GM12891 (cell line): ENCODE measurements around the gene CRYGB.
"Not testable (repeated sequence)": the region's sequence is repeated elsewhere in the genome, so short reads cannot be mapped to it uniquely, and the experiment has no call there.

Experiments used
- PAX5 ChIP-seq: IDR thresholded peaks from 2 replicates; pipeline ENCODE4 v1.6.1; 2011; ENCODE audit warnings: low read length, moderate library complexity, mild to moderate bottlenecking; ENCODE audit not compliant: insufficient read depth, severe bottlenecking
- POLR2A ChIP-seq: IDR thresholded peaks from 2 replicates; pipeline ENCODE4 v1.6.1; 2011; ENCODE audit warnings: low read depth, low read length, control low read depth
- POLR2AphosphoS5 ChIP-seq: IDR thresholded peaks from 2 replicates; pipeline ENCODE4 v1.6.1; 2011; ENCODE audit warnings: low read depth, low read length, control low read depth
- POU2F2 ChIP-seq: IDR thresholded peaks from 2 replicates; pipeline ENCODE4 v1.6.1; 2011; ENCODE audit warnings: low read depth, mild to moderate bottlenecking, control low read depth, low read length, moderate library complexity
- SPI1 ChIP-seq: IDR thresholded peaks from 2 replicates; pipeline ENCODE4 v1.6.1; 2011; ENCODE audit warnings: low read depth, low read length, control low read depth
- TAF1 ChIP-seq: IDR thresholded peaks from 2 replicates; pipeline ENCODE4 v1.6.1; 2011; ENCODE audit warnings: low read depth, low read length, control low read depth

- not testable (repeated sequence) for TF ChIP-seq TAF1, POLR2A, POLR2AphosphoS5, POU2F2, SPI1, PAX5
Measured at GRCh38 chr2:208124013-208124715, 21.8 kb downstream of the CRYGB start, which contains the start of gene CRYGD.
